AG04450 (cell line): ENCODE measurements around the gene ABL2. TPM values are rescaled to one million over a fixed set of nuclear protein-coding genes. Genes with fewer than 3 reads are reported as not detected.

ENCODE experiments used
- CTCF ChIA-PET: fragments of 300-600, 350-600 bp; formaldehyde crosslinking; extraction: SDS; loops from one replicate; lab custom pipeline; 2022; ENCODE audit warnings: antibody characterized with exemption, inconsistent platforms; lab: Charles Lee
- POLR2A ChIA-PET: fragments of 350-600 bp; formaldehyde crosslinking; extraction: SDS; loops from one replicate; lab custom pipeline; 2021; ENCODE audit warnings: antibody characterized with exemption, inconsistent platforms; lab: Yijun Ruan, JAX
- DNase-seq: peaks from one replicate; pipeline ENCODE4 v3.0.0-alpha.2; 2011; ENCODE audit warnings: low read depth, low spot score
- H3K27ac ChIP-seq: one replicate; pipeline ENCODE4 v1.5.1; 2012; ENCODE audit warnings: low read depth, low read length, control low read depth
- H3K27me3 ChIP-seq: one replicate; pipeline ENCODE4 v1.6.0; 2012; ENCODE audit warnings: low read length; ENCODE audit not compliant: control insufficient read depth, insufficient read depth
- H3K4me3 ChIP-seq: 2 replicates; pipeline ENCODE4 v1.5.1; 2011; ENCODE audit warnings: mild to moderate bottlenecking, low read depth, low read length, control low read depth
- H3K9me3 ChIP-seq: 2 replicates; pipeline ENCODE4 v1.5.1; 2012; ENCODE audit warnings: low read length; ENCODE audit not compliant: control insufficient read depth, insufficient read depth
- CTCF ChIP-seq: IDR thresholded peaks from 2 replicates; pipeline ENCODE4 v1.5.1; 2011; ENCODE audit warnings: low read depth, low read length, control low read depth, inconsistent platforms
- polyA plus RNA-seq: library from polyadenylated mRNA; depleted of rRNA; stranded (reverse); fragments of >200 nt; gene quantifications from 2 replicates; pipeline ENCODE4 v1.2.3, GENCODE V29; 2011

Gene ABL2
- polyA plus RNA-seq, 1 experiment, result 13.9 TPM

- POLR2A ChIA-PET, result interaction anchor here (1.5 kb wide), 1 partner anchor 9 kb away, joined by 9 read pairs; the partner anchor contains the start of gene TOR3A
- peak; percentile 51 for DNase-seq
- H3K9me3 ChIP-seq, result no peaks in the 10 kb centered on the region
- peak overlapping the region; percentile 89 for H3K27ac ChIP-seq
- no peaks in the 10 kb centered on the region for H3K27me3 ChIP-seq
- no peak overlapping the region for H3K4me3 ChIP-seq
- no peak for TF ChIP-seq CTCF
- CTCF ChIA-PET, result interaction anchor here (0.8 to 2.2 kb wide), 3 partner anchors 13 to 279 kb away, joined by 3 to 6 read pairs (median 3); no protein-coding TSS in a partner anchor
Measured at GRCh38 chr1:179091691-179092165, 137.7 kb downstream of the ABL2 start.

- POLR2A ChIA-PET, result no interaction called here
- Histone ChIP-seq H3K4me3 (no peak overlapping the region), H3K27me3 (no peaks in the 10 kb centered on the region), H3K27ac (peak overlapping the region; percentile 89), H3K9me3 (no peaks in the 10 kb centered on the region)
- DNase-seq, result no peak
- CTCF ChIA-PET, result interaction anchor here (0.6 to 2.2 kb wide), 4 partner anchors 12 to 279 kb away, joined by 3 to 6 read pairs (median 4); no protein-coding TSS in a partner anchor
- TF ChIP-seq CTCF, result no peak
Measured at GRCh38 chr1:179090923-179091322, 138.6 kb downstream of the ABL2 start.

- DNase-seq, result no peak
- ChIA-PET CTCF (interaction anchor here (0.6 to 1.1 kb wide), 2 partner anchors 12 to 26 kb away, joined by 3 to 6 read pairs; no protein-coding TSS in a partner anchor), POLR2A (no interaction called here)
- peak overlapping the region; percentile 89 for H3K27ac ChIP-seq
- H3K4me3 ChIP-seq, result no peak overlapping the region
- no peaks in the 10 kb centered on the region for H3K9me3 ChIP-seq
- no peaks in the 10 kb centered on the region for H3K27me3 ChIP-seq
- peak; percentile 16; the same call in 1 of the 2 replicates for TF ChIP-seq CTCF
Measured at GRCh38 chr1:179090522-179090921, 139.0 kb downstream of the ABL2 start.

- H3K4me3 ChIP-seq, result no peak overlapping the region
- no peak overlapping the region for H3K27ac ChIP-seq
- DNase-seq, result no peak
- ChIA-PET POLR2A (interaction anchor here (0.6 kb wide), 1 partner anchor 11 kb away, joined by 3 read pairs; no protein-coding TSS in a partner anchor), CTCF (interaction anchor here (0.6 to 1.1 kb wide), 3 partner anchors 11 to 27 kb away, joined by 3 to 6 read pairs (median 3); no protein-coding TSS in a partner anchor)
- no peak for TF ChIP-seq CTCF
- H3K27me3 ChIP-seq, result no peaks in the 10 kb centered on the region
- no peaks in the 10 kb centered on the region for H3K9me3 ChIP-seq
Measured at GRCh38 chr1:179089827-179090482, 139.5 kb downstream of the ABL2 start.

- H3K9me3 ChIP-seq, result no peaks in the 10 kb centered on the region
- H3K27ac ChIP-seq, result peak overlapping the region; percentile 39
- DNase-seq, result no peak
- POLR2A ChIA-PET, result no interaction called here
- TF ChIP-seq CTCF, result no peak
- H3K27me3 ChIP-seq, result no peaks in the 10 kb centered on the region
- H3K4me3 ChIP-seq, result no peak overlapping the region
- CTCF ChIA-PET, result interaction anchor here (0.7 to 1.2 kb wide), 2 partner anchors 8 to 787 kb away, joined by 3 to 4 read pairs; no protein-coding TSS in a partner anchor
Measured at GRCh38 chr1:179087665-179088064, 141.8 kb downstream of the ABL2 start.
